ENCODE data around the gene CEP78. TPM values are rescaled to one million over a fixed set of nuclear protein-coding genes. Genes with fewer than 3 reads are reported as not detected.

The CEP78 gene
- total RNA-seq, 2 donors from 2014 or later, result 42.3 to 43.6 TPM

- no peak overlapping the region for H3K4me3 Mint-ChIP-seq
Measured at GRCh38 chr9:78325343-78325742, 89.5 kb downstream of the CEP78 start.

GRCh38 chr9:78325846-78326360, 90.0 kb downstream of the CEP78 start:
- Mint-ChIP-seq H3K27ac (no peak overlapping the region), H3K4me3 (no peak overlapping the region), H3K36me3 (ENCODE audit: insufficient read depth in 2 of 2) (peaks cover 26 to 52% of the 10 kb centered on the region in 2 donors), H3K9me3 (no peaks in the 10 kb centered on the region), H3K27me3 (ENCODE audit: low read depth) (no peaks in the 10 kb centered on the region), H3K4me1 (ENCODE audit: low read depth) (peaks cover 4% of the 10 kb centered on the region)
- ATAC-seq (replicated peaks in 1 of 2), result no peak
- DNase-seq, result no peak

More at GRCh38 chr9:78325343-78325742, 89.5 kb downstream of the CEP78 start:
- ATAC-seq (replicated peaks in 1 of 2), result no peak
- Mint-ChIP-seq H3K27me3 (ENCODE audit: low read depth) (no peaks in the 10 kb centered on the region), H3K9me3 (no peaks in the 10 kb centered on the region), H3K36me3 (ENCODE audit: insufficient read depth in 2 of 2) (peaks cover 28 to 55% of the 10 kb centered on the region in 2 donors), H3K27ac (no peak overlapping the region), H3K4me1 (ENCODE audit: low read depth) (no peaks in the 10 kb centered on the region)
- DNase-seq, result no peak

- no peaks in the 10 kb centered on the region for H3K27me3 Mint-ChIP-seq (ENCODE audit: low read depth)
- H3K27ac Mint-ChIP-seq, result no peak overlapping the region
- DNase-seq, result no peak
- H3K9me3 Mint-ChIP-seq, result no peaks in the 10 kb centered on the region
- no peak for ATAC-seq (replicated peaks in 1 of 2)
- no peak overlapping the region for H3K4me3 Mint-ChIP-seq
- H3K36me3 Mint-ChIP-seq (ENCODE audit: insufficient read depth in 2 of 2), result peaks cover 31 to 53% of the 10 kb centered on the region in 2 donors
- H3K4me1 Mint-ChIP-seq (ENCODE audit: low read depth), result peaks cover 6% of the 10 kb centered on the region
Measured at GRCh38 chr9:78326564-78326963, 90.7 kb downstream of the CEP78 start.

Other genes starting within 250 kb of the CEP78 start
- gene GNAQ, start 204.3 kb upstream of the CEP78 start, total RNA-seq, result 10 to 100 TPM; 22.3 to 22.7 TPM
- 100 to 1,000 TPM; 206 to 242 TPM for gene PSAT1, start 61.0 kb downstream of the CEP78 start, total RNA-seq